Measurements from ENCODE around the gene SGO2.

Gene SGO2

GRCh38 chr2:200619279-200619678 is 93.3 kb downstream of the SGO2 start:
- no peak for TF ChIP-seq POU6F1 (CRISPR knock-in tag; IDR thresholded peaks at IDR 0.05; ENCODE audit: borderline replicate concordance, low read depth)
- no peak for TF ChIP-seq CSDC2 (CRISPR knock-in tag; IDR thresholded peaks at IDR 0.05)
- TF ChIP-seq OSR1 (CRISPR knock-in tag; IDR thresholded peaks at IDR 0.05) = no peak
- TF ChIP-seq ESRRG (CRISPR knock-in tag; IDR thresholded peaks at IDR 0.05) = no peak
- no peak for TF ChIP-seq BACH2 (CRISPR knock-in tag; IDR thresholded peaks at IDR 0.05; ENCODE audit: borderline replicate concordance)
- TF ChIP-seq CREB5 (CRISPR knock-in tag; IDR thresholded peaks at IDR 0.05; ENCODE audit: low read depth) = no peak
- TF ChIP-seq TCF4 (CRISPR knock-in tag; IDR thresholded peaks at IDR 0.05; ENCODE audit: borderline replicate concordance) = no peak
- no peak for ATAC-seq

GRCh38 chr2:200620606-200621390 is 94.8 kb downstream of the SGO2 start:
- TF ChIP-seq SNAI2 (CRISPR knock-in tag; IDR thresholded peaks at IDR 0.05) (no peak), CSDC2 (CRISPR knock-in tag; IDR thresholded peaks at IDR 0.05) (no peak), GLIS3 (CRISPR knock-in tag; IDR thresholded peaks at IDR 0.05) (no peak), POU6F1 (CRISPR knock-in tag; IDR thresholded peaks at IDR 0.05; ENCODE audit: borderline replicate concordance, low read depth) (no peak), ARNTL (CRISPR knock-in tag; IDR thresholded peaks at IDR 0.05; ENCODE audit: borderline replicate concordance, low read depth) (no peak), TOX (CRISPR knock-in tag; IDR thresholded peaks at IDR 0.05; ENCODE audit: borderline replicate concordance) (no peak), TSHZ2 (CRISPR knock-in tag; IDR thresholded peaks at IDR 0.05) (no peak), RARB (CRISPR knock-in tag; IDR thresholded peaks at IDR 0.05) (no peak), TCF4 (CRISPR knock-in tag; IDR thresholded peaks at IDR 0.05; ENCODE audit: borderline replicate concordance) (no peak), ESRRG (CRISPR knock-in tag; IDR thresholded peaks at IDR 0.05) (no peak), CSRNP3 (CRISPR knock-in tag; IDR thresholded peaks at IDR 0.05) (no peak), BACH2 (CRISPR knock-in tag; IDR thresholded peaks at IDR 0.05; ENCODE audit: borderline replicate concordance) (no peak), ZNF70 (CRISPR knock-in tag; IDR thresholded peaks at IDR 0.05) (no peak), ZFP30 (CRISPR knock-in tag; IDR thresholded peaks at IDR 0.05) (no peak), ISL1 (CRISPR knock-in tag; IDR thresholded peaks at IDR 0.05) (no peak), ZNF565 (CRISPR knock-in tag; conservative IDR thresholded peaks at IDR 0.05; ENCODE audit: low read depth) (no peak), ZNF8 (CRISPR knock-in tag; IDR thresholded peaks at IDR 0.05) (no peak), PPARA (CRISPR knock-in tag; IDR thresholded peaks at IDR 0.05; ENCODE audit: borderline replicate concordance) (no peak)
- ATAC-seq = no peak

- ATAC-seq = no peak
- TF ChIP-seq TOX (CRISPR knock-in tag; IDR thresholded peaks at IDR 0.05; ENCODE audit: borderline replicate concordance) (no peak), ISL1 (CRISPR knock-in tag; IDR thresholded peaks at IDR 0.05) (no peak), PATZ1 (CRISPR knock-in tag; IDR thresholded peaks at IDR 0.05; ENCODE audit: borderline replicate concordance) (no peak), ZNF8 (CRISPR knock-in tag; IDR thresholded peaks at IDR 0.05) (no peak), TCF4 (CRISPR knock-in tag; IDR thresholded peaks at IDR 0.05; ENCODE audit: borderline replicate concordance) (no peak), ESRRG (CRISPR knock-in tag; IDR thresholded peaks at IDR 0.05) (no peak), BACH2 (CRISPR knock-in tag; IDR thresholded peaks at IDR 0.05; ENCODE audit: borderline replicate concordance) (no peak), POU6F1 (CRISPR knock-in tag; IDR thresholded peaks at IDR 0.05; ENCODE audit: borderline replicate concordance, low read depth) (no peak), ZFP30 (CRISPR knock-in tag; IDR thresholded peaks at IDR 0.05) (no peak), ZNF565 (CRISPR knock-in tag; conservative IDR thresholded peaks at IDR 0.05; ENCODE audit: low read depth) (no peak), ZC3H10 (CRISPR knock-in tag; IDR thresholded peaks at IDR 0.05) (no peak)
Measured at GRCh38 chr2:200622106-200622505, 96.1 kb downstream of the SGO2 start.

Measured in SK-N-SH treated with all-trans-retinoic acid at 6 μM for 48 hours (cell line).